Hematopoietic multipotent progenitor cell treated with erythropoietin and hydrocortisone succinate and interleukin-3 and kit ligand, for 4 days (in vitro differentiated cells): ENCODE results near the gene DCPS.

Source experiments
- DNase-seq: peaks from one replicate; pipeline ENCODE4 v3.0.0-alpha.2; 2015

DCPS gene

DNA sequence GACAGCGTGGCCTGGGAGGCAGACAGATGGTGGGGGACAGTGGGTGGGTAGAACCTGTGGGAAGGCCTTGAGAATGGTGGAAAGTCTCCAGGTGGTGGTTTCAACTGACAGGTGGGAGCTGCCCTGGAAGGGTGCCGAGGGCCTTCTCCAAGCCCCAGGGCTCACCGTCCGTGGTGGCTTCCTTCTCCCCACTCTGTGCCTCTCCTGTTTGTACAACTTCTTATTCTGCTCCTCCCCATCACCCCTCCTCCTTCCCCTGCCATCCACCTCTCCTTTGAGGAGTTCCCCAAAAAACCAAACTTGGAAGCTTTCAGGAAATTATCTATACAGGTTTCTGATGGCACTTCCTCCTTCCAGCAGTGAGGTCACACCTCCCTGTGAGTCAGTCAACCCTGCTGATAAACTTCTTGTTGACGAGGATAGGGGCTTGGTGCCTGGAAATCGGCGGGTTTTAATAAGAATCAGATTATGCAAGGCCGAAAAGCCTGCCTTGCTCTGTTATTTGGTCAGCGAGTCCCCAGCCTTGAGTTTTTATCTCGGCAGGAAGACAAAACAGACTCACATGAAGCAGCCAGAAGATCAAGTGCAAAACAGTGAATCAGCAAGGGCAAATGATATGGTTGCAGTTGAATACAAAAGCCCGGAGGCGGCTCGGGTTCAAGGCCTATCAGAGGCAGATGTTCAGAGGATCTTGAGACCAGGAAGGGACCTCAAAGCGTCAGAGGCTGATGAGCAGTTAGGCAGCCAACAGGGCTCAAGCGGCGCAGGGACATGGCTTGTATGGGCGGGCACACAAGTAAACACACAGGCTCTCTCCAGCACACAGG lies 42.1 kb downstream of the DCPS start:
- DNase-seq = peak; percentile 97

GRCh38 chr11:126346586-126346940 lies 42.7 kb downstream of the DCPS start:
- no peak for DNase-seq

- peak; percentile 61 for DNase-seq
Measured at GRCh38 chr11:126346946-126347345, 43.1 kb downstream of the DCPS start.

- DNase-seq = peak; percentile 72
Measured at GRCh38 chr11:126347751-126348668, 44.1 kb downstream of the DCPS start.

DNA sequence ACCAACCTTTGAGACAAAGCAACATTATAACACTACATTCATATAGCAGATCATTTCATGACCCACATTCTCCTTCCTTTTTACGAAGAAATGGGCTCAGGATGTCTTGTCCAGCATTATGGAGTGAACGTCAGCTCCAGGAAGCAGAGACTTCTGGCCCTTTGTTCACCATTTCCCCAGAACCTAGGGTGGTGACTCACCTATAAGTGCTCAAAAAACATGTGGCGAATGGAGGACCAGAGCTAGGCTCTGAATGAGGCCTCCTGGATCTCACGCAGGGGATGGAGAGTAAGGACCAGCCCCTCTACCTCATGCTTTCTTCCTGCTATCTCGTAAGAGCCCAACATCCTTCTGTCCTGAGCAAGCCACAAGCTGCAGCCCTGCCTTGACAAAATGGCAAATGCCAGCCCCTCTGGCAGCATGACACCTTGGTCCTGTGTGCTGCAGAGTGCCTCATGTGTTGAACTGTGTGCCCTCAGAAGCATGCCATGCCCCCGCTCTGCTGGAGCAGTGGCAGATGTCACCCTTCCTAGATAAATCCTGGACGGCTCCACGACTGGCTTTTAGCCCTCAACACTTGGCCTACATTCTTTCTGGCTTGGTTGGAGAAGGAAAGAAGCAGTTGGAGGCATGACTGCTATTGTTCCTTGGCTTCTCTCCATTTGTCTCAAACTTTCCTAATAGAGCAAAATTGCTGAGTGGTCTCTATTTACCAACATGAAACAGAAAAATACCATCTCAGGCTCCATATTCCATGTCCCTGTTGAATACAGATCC lies 45.1 kb downstream of the DCPS start:
- no peak for DNase-seq

GRCh38 chr11:126350836-126351235 lies 47.0 kb downstream of the DCPS start:
- DNase-seq = peak; percentile 69

DNA sequence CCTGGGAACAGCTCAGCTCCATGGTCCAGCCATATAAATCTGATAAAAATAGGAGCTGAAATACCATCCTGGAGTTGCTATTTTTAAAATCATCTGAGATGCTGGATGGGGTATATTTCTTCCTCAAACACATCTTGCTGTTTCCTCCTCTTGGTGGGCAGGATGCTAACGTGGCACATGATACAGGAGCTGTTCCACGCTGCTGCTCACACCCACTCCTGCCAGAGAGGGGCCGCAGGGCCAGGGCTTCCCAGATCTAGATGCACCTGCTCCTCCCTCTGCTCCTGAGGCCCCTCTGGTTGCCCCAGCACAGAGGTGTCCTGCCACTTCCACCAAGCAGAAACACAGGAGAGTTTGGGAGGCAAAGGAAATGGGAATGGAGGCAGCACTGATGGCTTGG lies 48.3 kb downstream of the DCPS start:
- no peak for DNase-seq

GRCh38 chr11:126352934-126353801 lies 49.3 kb downstream of the DCPS start:
- peak; percentile 93 for DNase-seq

DNA sequence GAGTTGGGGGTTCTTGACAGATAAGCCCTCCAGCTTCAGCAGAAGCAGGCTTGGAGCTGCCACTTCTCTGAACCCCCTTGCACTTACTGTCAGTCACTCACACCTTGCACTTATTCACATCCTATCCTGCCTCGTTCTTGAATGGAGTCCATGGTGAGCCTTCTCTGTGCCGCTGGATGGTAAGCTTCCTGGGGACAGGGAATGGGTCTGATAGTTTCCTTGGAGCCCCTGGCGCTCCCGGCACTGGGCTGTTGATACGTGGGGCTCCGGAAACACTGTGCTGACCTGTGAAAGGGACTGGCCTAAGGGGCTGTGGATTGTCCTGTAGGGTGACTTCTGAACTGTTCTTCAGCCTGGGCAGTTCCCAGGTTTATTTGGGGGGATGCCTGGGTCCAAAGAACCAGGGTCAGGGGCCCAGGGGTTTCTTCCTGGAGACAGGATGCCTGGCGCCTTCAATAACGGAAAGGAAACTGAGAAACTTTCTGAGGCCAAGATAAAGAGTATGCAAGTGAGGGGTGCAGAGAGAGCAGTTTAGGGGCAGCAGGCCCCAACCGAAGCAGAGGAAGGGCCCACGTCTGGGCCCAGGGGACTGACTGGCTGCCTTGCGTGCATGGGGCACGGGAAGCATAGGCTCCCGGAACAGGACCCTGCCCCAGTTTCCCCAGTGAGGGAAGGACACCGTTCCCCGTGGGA lies 50.9 kb downstream of the DCPS start:
- peak; percentile 56 for DNase-seq

GRCh38 chr11:126355324-126355925 lies 51.6 kb downstream of the DCPS start, which contains the start of gene ST3GAL4:
Gene ST3GAL4 (plus strand): TSS chr11:126355686. CDS start chr11:126406156, 50,470 bp downstream.
- peak; percentile 93 for DNase-seq

GRCh38 chr11:126355926-126356897 lies 52.4 kb downstream of the DCPS start:
- DNase-seq = peak; percentile 75

- no peak for DNase-seq
Measured at GRCh38 chr11:126357055-126357962, 53.4 kb downstream of the DCPS start.

- no peak for DNase-seq
Measured at GRCh38 chr11:126357969-126358762, 54.3 kb downstream of the DCPS start.

GRCh38 chr11:126358763-126359160 lies 54.9 kb downstream of the DCPS start:
- no peak for DNase-seq

- peak; percentile 38 for DNase-seq
Measured at GRCh38 chr11:126359431-126360048, 55.7 kb downstream of the DCPS start.

- DNase-seq = no peak
Measured at GRCh38 chr11:126360049-126360446, 56.2 kb downstream of the DCPS start.

GRCh38 chr11:126361400-126361799 lies 57.5 kb downstream of the DCPS start:
- no peak for DNase-seq
